Gastroesophageal sphincter (tissue), 4 donors: ENCODE data around the gene ALOXE3. TPM values are rescaled to one million over a fixed set of nuclear protein-coding genes. Genes with fewer than 3 reads are reported as not detected.

Experiments used
- ATAC-seq: fragments of 150-250 bp; one replicate; pipeline ENCODE4 v1.9.1; 2016; ENCODE audit warnings: mild to moderate bottlenecking, moderate library complexity
- H3K27ac ChIP-seq, 4 donors: fragments of 200-600 bp; sonication (generic) in 3 of 4; 1 replicate in 3 of 4; 2 replicates in 1 of 4; pipeline ENCODE4 v1.5.1; 2016 to 2019
- H3K27me3 ChIP-seq: fragments of 200-600 bp; sonication (generic); one replicate; pipeline ENCODE4 v1.5.1; 2019
- H3K36me3 ChIP-seq, 2 donors: fragments of 200-600 bp; sonication (generic); one replicate each; pipeline ENCODE4 v1.5.1; 2019; ENCODE audit warnings: control low read depth in 1 of 2
- H3K4me1 ChIP-seq, 3 donors: fragments of 200-600 bp; sonication (generic); 1 replicate in 2 of 3; 2 replicates in 1 of 3; pipeline ENCODE4 v1.5.1; 2016 to 2019; ENCODE audit warnings: control low read depth in 2 of 3
- H3K4me3 ChIP-seq, 2 donors: fragments of 200-600 bp; sonication (generic); one replicate each; pipeline ENCODE4 v1.5.1; 2019; ENCODE audit warnings: mild to moderate bottlenecking in 1 of 2, moderate library complexity in 1 of 2
- H3K9me3 ChIP-seq, 3 donors: fragments of 200-600 bp; sonication (generic); one replicate each; pipeline ENCODE4 v1.5.1; 2017 to 2019; ENCODE audit warnings: control low read depth in 2 of 3
- CTCF ChIP-seq, 4 experiments: fragments of 200-600 bp in 2 of 4; fragments of 450-650 bp in 2 of 4; sonication (generic) in 1 of 4; IDR thresholded peaks; one replicate each; pipeline ENCODE4 v1.5.1; 2017 to 2019; ENCODE audit warnings: antibody characterized with exemption in 4 of 4, mild to moderate bottlenecking in 2 of 4, moderate library complexity in 2 of 4
- EP300 ChIP-seq: sonication (generic); formaldehyde crosslinking; IDR thresholded peaks from one replicate; pipeline ENCODE4 v1.6.1; 2017; ENCODE audit warnings: antibody characterized with exemption, mild to moderate bottlenecking
- POLR2A ChIP-seq, 2 donors: fragments of 450-650 bp; IDR thresholded peaks; one replicate each; pipeline ENCODE4 v1.6.1; 2017; ENCODE audit warnings: antibody characterized with exemption in 2 of 2, mild to moderate bottlenecking in 2 of 2, moderate library complexity in 1 of 2
- POLR2AphosphoS5 ChIP-seq: sonication (generic); formaldehyde crosslinking; IDR thresholded peaks from one replicate; pipeline ENCODE4 v1.6.1; 2017; ENCODE audit warnings: antibody characterized with exemption
- WGBS, 2 donors: methylation state at CpG; one replicate each; pipeline ENCODE4 v1.1.5; 2018; ENCODE audit warnings: low coverage in 1 of 2; 5-methylcytosine and 5-hydroxymethylcytosine counted together
- total RNA-seq, 4 donors: library from RNA; depleted of rRNA; stranded (reverse); fragments of >200 nt; gene quantifications; one replicate each; pipeline ENCODE4 v1.1.0, GENCODE V29; 2016

ALOXE3 gene
- total RNA-seq, 4 donors from 2014 or later, result 0.37 TPM; not detected in 3

GRCh38 chr17:8121681-8122421 is 3.5 kb upstream of the ALOXE3 start:
- Histone ChIP-seq H3K4me3 (peak overlapping the region; percentile 9 to 75), H3K27me3 (peaks cover 68% of the 10 kb centered on the region), H3K36me3 (no peaks in the 10 kb centered on the region), H3K4me1 (peaks cover 2 to 91% (median 72%) of the 10 kb centered on the region in 3 donors), H3K9me3 (no peaks in the 10 kb centered on the region), H3K27ac (peak overlapping the region in 3 of 4 donors; percentile 9 to 68 (median 18))
- TF ChIP-seq POLR2AphosphoS5 (no peak), POLR2A (IDR thresholded peaks at IDR 0.05) (no peak), CTCF (IDR thresholded peaks at IDR 0.05) (peak in 2 of 4 experiments; percentile 36 to 61), EP300 (no peak)
- WGBS, 2 donors, result 0 to 2% methylated on average over 11 to 13 of the region's 76 CpGs
- no peak for ATAC-seq

- peaks cover 73% of the 10 kb centered on the region for H3K27me3 ChIP-seq
- H3K4me3 ChIP-seq, result peak overlapping the region; percentile 9 to 75
- H3K27ac ChIP-seq, result peak overlapping the region in 1 of 4 donors; percentile 68
- ATAC-seq, result no peak
- no peaks in the 10 kb centered on the region for H3K36me3 ChIP-seq
- H3K9me3 ChIP-seq, result no peaks in the 10 kb centered on the region
- no peak for TF ChIP-seq POLR2A (IDR thresholded peaks at IDR 0.05)
- no peak for TF ChIP-seq EP300
- TF ChIP-seq CTCF (IDR thresholded peaks at IDR 0.05), result no peak
- 0% methylated on average over 2 to 10 of the region's 25 CpGs for WGBS, 2 donors
- H3K4me1 ChIP-seq, result peaks cover 2 to 86% (median 70%) of the 10 kb centered on the region in 3 donors
Measured at GRCh38 chr17:8121407-8121680, 3.0 kb upstream of the ALOXE3 start.

DNA sequence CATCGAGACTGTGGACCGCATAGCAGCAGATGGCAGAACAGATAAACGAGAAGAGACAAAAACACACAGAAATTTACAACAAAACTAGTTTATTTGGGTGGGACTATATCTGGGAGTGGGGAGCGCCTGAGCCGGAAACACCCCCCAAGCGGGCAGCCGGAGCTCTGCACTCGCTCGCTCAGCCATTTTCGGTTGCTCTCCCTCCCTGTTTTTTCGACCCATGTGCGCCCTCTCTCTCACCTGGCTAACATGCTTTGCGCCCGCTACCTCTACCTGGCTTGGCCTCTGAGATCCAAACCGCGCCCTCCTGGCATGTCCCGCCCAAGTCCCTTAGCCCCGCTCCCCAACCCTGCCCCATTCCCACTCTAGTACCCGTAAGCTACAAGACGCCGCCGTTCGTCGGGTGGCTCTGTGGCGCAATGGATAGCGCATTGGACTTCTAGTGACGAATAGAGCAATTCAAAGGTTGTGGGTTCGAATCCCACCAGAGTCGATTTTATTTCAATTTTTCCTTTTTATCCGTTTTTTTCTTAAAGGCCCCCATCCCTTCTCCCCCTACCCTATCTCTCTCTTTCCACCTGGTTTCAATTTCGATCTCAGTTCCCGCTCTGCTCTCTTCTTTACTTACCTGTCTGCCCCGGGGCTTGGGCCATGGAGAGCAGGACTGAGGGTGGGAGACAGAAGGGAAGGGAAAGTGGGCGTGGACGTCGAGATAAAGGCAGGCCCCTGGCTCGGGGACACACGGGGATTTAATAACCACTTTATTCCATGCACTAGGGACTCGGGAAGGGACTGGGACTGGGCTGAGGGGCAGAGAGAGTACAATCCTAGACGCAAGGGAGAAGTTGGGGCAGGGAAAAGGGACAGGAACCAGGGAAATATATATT is 2.4 kb upstream of the ALOXE3 start:
- ATAC-seq, result no peak
- peaks cover 78% of the 10 kb centered on the region for H3K27me3 ChIP-seq
- peak overlapping the region in 3 of 4 donors; percentile 76 to 81 (median 79) for H3K27ac ChIP-seq
- H3K4me1 ChIP-seq, result peaks cover 2 to 80% (median 68%) of the 10 kb centered on the region in 3 donors
- WGBS, 2 donors, result 1% methylated on average over 34 to 35 of the region's 40 CpGs
- H3K36me3 ChIP-seq, result no peaks in the 10 kb centered on the region
- H3K4me3 ChIP-seq, result peak overlapping the region in 1 of 2 donors; percentile 75
- TF ChIP-seq CTCF (IDR thresholded peaks at IDR 0.05) (peak in 3 of 4 experiments; percentile 11 to 31 (median 15)), POLR2AphosphoS5 (no peak)
- no peaks in the 10 kb centered on the region for H3K9me3 ChIP-seq

- TF ChIP-seq EP300 (no peak), CTCF (IDR thresholded peaks at IDR 0.05) (no peak), POLR2A (IDR thresholded peaks at IDR 0.05) (no peak), POLR2AphosphoS5 (peak; percentile 23)
- peak; percentile 75 for ATAC-seq
- H3K4me1 ChIP-seq, result peaks cover 2 to 71% (median 61%) of the 10 kb centered on the region in 3 donors
- peaks cover 80% of the 10 kb centered on the region for H3K27me3 ChIP-seq
- peak overlapping the region; percentile 31 to 81 (median 78) for H3K27ac ChIP-seq
- H3K9me3 ChIP-seq, result no peaks in the 10 kb centered on the region
- peak overlapping the region; percentile 34 to 75 for H3K4me3 ChIP-seq
- WGBS, 2 donors, result 1% methylated on average over 22 to 26 of the region's 28 CpGs
- H3K36me3 ChIP-seq, result no peaks in the 10 kb centered on the region
Measured at GRCh38 chr17:8119581-8120519, 1.5 kb upstream of the ALOXE3 start.
